Fibroblast of upper back skin (primary cell): ENCODE measurements around the gene AGBL4.

Source experiments
- DNase-seq: peaks from one replicate; pipeline ENCODE4 v3.0.0-alpha.2; 2013

Gene AGBL4

DNA sequence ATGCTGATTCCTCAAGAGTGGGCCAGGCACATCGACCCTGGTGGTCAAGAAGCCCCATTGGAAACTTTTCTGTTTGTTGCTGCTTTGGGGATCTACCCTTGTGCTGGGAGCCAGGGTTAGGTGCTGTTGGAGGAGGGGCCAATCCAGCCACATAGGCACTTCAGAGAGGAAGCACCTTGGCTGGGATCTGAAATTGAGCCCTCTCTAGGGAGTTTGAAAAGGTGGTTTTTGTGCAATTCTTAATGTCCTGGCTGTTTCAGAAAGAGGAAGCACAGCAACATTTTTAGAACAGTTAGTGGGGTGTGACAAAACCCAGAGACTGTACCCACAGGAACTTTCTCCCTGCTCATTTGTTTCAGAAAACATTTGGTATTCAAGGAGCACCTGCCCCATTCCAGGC is 1229.9 kb downstream of the AGBL4 start:
- DNase-seq, result no peak

DNA sequence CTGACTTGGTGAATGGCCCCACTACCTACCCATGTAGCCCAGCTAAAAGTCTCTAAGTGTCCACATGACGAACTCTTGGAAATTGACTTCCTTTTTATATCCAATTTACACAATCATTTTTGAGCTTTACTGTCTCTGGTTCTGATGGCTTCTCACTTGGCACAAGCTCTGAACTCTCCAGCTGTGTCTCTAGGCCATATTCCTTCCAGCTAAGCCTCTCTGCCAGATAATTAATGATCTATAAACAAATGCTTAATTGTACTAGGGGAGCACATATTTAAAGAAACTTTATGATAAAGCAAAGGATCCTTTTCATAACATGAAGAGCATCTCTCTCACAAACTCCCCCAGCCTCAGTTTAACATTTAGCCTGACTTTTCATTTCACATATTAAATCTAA is 1230.8 kb downstream of the AGBL4 start:
- DNase-seq, result no peak

- no peak for DNase-seq
Observed at GRCh38 chr1:48790397-48790796, 1233.4 kb downstream of the AGBL4 start.

DNA sequence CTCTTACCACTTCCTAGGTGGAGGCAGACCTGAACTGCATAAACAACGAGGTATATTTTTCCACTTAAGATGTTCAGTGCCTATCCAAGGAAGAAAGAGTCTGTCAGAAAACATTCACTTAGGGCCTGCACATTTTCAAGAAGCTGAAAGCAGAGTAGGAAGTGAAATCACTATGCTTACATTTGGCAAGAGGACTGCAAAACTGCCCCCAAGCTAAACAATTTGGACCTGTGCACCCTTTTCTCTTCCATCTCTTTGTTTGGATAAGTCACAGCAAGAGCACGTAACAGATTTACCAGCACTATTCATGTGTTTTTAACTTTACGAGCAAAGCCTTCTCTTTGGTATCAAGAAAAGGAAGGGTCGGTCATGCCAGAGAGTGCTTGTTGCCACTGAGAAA is 1233.9 kb downstream of the AGBL4 start:
- DNase-seq, result no peak

DNA sequence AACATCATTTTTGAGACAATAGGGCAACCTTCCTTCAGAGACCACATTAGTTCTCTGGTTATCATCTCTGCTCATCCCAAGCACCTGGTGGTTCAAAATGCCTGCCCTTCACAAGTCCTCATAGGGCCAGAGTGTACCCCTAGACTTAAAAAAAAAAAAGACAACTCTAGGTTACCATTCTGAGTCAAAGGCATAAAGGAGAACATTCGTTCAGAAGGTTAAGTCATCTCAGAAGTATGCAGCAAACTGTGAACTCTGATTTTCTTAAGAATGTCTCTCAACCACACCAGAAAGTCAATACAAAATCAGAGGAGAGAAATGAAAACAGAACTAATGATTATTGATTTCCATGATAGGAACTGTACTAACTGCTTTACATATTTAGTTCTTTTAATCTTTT is 1237.9 kb downstream of the AGBL4 start:
- no peak for DNase-seq

DNA sequence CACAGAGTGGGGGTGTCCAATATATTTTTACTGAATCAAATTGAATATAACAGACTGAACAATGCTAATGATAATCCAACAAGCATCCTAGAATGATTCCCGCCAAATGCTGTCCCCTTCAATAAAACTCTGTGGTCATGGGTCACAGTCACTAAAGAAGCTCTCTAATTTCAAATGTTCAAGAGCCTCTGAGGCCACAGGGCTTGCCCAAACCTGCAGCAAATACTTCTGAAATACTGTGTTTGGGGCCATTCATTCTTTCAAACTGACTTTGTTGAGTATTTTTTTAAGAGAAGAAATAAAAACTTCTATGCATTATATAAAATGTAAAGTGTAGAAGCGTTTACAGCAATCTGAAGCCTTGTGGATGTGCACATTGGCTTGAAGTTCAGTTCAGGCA is 1239.5 kb downstream of the AGBL4 start:
- DNase-seq, result no peak

GRCh38 chr1:48777219-48777895 is 1246.4 kb downstream of the AGBL4 start:
- no peak for DNase-seq

GRCh38 chr1:48776393-48777218 is 1247.1 kb downstream of the AGBL4 start, which contains the start of gene BEND5:
TSS of gene BEND5 (minus strand) at chr1:48776891. CDS start at chr1:48776831, 60 bp downstream.
- peak; percentile 62 for DNase-seq

DNA sequence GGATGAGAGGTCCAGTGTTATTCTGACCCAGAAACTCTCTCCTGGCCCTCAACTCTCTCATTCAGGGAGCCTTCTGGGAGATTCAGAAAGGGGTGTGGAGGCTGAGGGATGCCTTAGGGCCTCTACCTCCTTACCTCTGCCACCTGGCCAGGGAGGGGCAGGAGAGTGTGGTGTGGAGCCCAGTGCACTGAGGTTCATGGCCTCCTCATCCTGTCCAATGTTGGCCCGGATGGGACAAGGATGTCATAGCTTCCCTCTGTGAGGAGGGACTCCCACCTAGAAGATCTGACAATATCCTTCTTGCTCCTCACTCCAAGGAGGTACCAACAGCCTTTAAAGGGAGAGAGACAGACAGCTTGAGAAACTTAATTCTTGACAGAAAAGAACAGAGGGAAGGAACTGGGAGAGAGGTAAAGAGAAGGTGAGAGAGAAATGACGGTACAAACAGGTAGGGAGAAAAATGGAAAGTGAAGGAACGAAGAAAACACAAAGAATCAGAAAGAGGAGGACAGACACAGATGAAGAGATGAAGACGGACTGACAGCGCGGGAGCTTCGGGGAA is 1247.8 kb downstream of the AGBL4 start:
- DNase-seq, result no peak

DNA sequence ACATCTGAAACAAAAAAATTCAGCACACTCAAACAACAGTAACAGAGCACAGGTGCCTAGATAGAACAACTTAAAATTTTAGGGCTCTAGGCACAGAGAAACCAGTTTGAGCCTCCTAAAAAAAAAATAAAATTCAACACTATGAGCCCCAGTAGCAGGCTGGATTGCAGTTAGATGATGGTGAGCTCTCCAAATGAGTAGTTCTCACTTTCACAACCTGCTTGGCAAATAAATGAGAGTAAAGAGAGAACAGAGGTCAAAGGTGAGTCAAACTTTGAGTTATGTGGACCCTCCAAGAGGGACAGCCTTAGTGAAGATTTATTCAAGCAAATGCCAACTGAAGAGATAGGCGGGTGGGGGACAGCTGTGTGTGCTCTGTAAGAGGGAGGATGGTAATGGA is 1250.6 kb downstream of the AGBL4 start:
- no peak for DNase-seq

DNA sequence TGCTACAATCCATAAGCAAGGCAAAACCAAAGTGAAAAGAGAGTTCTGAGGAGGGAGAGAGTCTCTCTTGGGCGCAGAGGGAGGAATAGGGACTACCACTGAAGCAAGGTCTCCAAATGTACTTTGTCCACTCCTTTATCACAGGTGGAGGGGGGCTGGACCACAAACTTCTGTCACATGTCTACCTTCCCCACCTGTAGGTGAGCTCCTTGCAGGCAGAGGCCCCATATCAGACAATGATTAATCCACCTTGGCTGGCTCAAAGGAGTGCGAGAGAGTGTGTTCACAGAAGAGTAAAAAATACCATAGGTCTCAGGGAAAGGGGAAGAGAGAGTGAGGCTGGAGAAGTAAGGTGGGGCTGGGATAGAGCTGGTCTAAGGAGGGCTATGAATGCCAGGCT is 1251.5 kb downstream of the AGBL4 start:
- DNase-seq, result no peak

DNA sequence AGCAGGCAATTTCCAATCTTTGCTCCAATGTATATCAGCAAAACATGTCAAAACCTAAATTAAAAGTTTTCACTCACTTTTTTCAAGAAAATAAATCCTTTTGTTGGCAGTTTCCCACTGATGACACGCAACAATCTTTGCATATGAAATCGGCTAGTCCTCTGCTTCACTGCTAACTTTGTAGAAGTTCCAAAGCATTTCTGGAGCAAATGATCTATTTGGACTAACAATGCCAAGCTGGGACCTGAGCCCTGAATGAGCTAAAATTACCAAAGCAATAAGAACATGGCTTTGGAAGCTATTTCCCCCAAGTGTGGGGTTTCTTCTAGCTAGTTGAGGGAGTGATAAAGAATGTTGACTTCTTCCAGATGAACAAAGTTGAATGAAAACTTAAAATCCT is 1252.2 kb downstream of the AGBL4 start:
- no peak for DNase-seq

- no peak for DNase-seq
Observed at GRCh38 chr1:48767975-48768510, 1255.7 kb downstream of the AGBL4 start.

DNA sequence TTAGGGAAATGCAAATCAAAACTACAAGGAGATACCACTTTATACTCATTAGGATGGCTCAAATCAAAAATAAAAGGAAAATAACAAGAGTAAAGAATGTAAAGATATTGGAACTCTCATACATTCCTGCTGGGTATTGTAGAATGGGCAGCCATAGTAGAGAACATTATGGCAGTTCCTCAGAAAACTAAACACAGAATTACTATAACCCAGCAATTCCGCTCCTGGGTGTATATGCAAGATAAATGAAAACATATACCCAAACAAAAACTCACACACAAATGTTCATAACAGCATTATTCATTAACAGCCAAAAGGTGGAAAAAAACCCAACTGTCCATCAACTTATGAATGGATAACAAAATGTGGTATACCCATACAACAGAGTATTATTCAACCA is 1258.4 kb downstream of the AGBL4 start:
- no peak for DNase-seq

GRCh38 chr1:48761986-48762385 is 1261.8 kb downstream of the AGBL4 start:
- DNase-seq, result peak; percentile 48

- DNase-seq, result peak; percentile 68
Observed at GRCh38 chr1:48761411-48761810, 1262.3 kb downstream of the AGBL4 start.

DNA sequence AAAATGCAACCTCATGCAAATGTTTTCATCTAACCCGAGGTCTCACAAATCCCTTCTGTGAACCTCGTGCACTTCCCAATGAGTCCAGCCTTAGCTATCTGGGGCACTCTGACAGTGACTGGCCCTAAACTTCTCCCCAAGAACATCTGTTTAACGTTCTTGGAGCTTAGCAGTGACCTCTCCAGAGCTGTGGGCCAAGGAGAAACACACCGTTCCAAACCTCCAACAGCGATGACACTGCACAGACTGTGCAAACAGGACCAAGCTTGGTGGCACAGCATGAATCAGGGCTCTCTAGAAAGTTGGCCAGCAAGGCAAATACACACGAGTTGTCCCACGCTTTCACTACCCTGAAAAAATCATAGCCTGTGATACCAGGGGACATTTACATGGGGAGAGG is 1262.9 kb downstream of the AGBL4 start:
- no peak for DNase-seq

DNA sequence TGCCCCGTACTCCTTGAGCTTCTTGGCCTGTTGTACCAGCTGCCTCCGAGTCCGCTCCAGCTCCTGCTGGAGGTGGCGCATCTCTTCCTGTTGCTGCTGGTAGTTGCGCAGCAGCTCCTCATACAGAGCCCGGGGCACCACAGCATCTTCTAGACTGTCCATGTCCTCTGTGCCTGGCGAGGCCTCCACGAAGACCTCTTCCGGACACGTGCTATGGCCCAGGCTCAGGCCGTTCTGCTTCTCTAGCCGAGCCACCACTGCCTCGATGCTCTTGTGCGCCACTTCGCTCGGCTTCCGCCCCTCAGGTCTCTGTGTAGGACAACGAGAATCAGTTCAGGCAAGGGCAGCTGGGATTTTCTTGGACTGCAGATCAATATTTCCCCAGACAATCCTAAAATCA is 1264.8 kb downstream of the AGBL4 start:
- DNase-seq, result no peak

GRCh38 chr1:48757363-48757762 is 1266.4 kb downstream of the AGBL4 start:
- DNase-seq, result no peak

GRCh38 chr1:48756683-48757316 is 1267.0 kb downstream of the AGBL4 start:
- no peak for DNase-seq

DNA sequence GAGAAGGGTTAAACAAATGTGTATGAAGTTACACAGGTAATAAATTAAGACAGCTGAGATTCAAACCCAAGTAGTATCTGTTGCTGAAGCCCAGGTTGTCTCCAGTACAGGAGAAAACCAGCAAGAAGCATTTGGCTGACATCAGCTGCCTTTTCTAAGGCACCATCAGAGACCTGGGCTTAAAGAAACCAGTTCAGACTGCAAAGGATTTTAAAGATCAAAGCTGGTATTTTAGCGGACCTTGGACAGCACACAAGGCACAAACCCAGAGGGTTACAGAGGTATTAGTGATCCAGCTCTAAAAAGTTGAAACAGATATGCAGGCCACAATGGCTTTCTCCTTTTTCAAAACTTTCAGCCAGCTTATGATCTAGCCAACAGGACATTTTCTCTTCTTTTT is 1270.5 kb downstream of the AGBL4 start:
- DNase-seq, result no peak

GRCh38 chr1:48750109-48750508 is 1273.6 kb downstream of the AGBL4 start:
- no peak for DNase-seq

DNA sequence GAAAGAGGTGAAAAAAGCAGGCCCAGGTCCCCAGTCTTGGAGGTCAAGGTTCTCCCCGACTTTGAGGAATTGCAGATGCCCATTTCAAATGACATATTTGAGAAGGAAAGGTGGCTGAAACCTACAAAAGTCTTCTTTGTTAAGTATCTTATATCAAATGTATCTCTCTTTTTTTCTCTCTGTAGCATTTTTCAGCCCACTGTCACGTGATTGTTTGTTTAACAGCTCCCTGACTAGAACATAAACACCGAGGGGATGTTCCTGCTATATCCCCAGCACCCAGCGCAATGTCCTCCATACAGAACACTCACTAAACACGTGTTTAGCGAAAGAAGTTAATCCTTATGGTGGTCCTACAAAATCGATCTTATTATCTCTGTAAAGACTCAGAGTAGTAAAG is 1274.7 kb downstream of the AGBL4 start:
- DNase-seq, result no peak
